HG02759 (cell line): ENCODE data around the gene HMGCR.

Experiments
- ATAC-seq: cut with Tn5 transposase; IDR thresholded peaks from one replicate; pipeline ENCODE4 v1.9.1; 2021; ENCODE audit warnings: mild to moderate bottlenecking, moderate library complexity; ENCODE audit not compliant: unreplicated experiment

The HMGCR gene

GRCh38 chr5:75380099-75380498 is 43.1 kb downstream of the HMGCR start:
- ATAC-seq: no peak

- ATAC-seq: no peak
Measured at GRCh38 chr5:75381456-75381855, 44.4 kb downstream of the HMGCR start.

GRCh38 chr5:75384218-75384617 is 47.2 kb downstream of the HMGCR start:
- ATAC-seq: no peak

- ATAC-seq: no peak
Measured at GRCh38 chr5:75387806-75388205, 50.8 kb downstream of the HMGCR start.

GRCh38 chr5:75389430-75389829 is 52.4 kb downstream of the HMGCR start:
- no peak for ATAC-seq

GRCh38 chr5:75395277-75395676 is 58.3 kb downstream of the HMGCR start:
- no peak for ATAC-seq

GRCh38 chr5:75405296-75405695 is 68.3 kb downstream of the HMGCR start:
- no peak for ATAC-seq
